Measurements from ENCODE around the gene CRYBG1.

CRYBG1 gene

DNA sequence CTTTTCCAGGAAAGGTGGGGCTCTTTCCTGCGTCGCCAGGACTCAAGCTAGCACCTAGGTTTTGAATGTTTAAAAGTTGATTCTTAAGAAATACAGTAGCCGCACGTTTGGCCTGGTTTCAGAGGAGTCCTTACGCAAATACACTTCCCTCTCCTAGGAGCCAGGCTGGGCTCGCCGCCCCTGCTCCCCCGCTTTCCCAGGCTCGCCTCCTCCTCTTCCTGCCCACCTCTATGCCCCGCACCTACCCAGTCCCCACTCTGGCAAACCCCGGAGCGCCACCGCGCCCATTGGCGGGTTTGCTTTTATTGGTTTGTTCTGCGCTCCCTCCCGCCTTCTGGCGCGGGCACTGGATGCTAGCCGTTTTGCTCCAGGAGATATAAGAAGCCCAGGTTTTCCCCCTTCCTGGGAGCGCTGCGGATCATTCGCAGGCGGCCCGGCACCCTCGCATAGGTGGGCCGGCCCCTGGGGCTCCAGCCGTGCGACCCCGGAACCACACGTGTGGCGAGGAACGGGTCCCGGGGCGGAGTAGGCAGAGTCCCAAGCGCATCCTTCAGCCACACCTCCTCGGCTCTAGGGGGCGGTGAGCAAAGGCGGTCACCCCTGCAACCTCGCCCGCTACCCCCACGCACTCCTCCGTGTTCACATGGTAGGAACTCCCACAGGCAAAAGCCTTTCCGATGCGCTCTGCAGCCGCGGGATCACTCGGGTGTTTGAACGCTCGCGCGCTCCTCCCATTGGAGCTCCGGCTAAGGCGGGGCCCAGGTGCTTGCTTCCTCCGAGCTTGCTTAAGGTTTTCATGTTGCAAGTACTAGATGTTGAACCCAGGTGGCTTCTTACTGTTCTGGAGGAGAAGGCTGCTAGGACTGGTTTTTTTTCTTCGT lies 149.8 kb downstream of the CRYBG1 start:
- no peak for TF ChIP-seq SIN3A (IDR thresholded peaks at IDR 0.05; ENCODE audit: borderline replicate concordance, insufficient read depth, low read length)
- TF ChIP-seq POLR2AphosphoS5 (IDR thresholded peaks at IDR 0.05; ENCODE audit: low read depth, low read length) = no peak
- TF ChIP-seq REST (IDR thresholded peaks at IDR 0.05; ENCODE audit: insufficient read depth in 1 of 2, low read depth in 2 of 2, low read length in 2 of 2) = no peak
- TF ChIP-seq TAF1 (IDR thresholded peaks at IDR 0.05; ENCODE audit: borderline replicate concordance, insufficient read depth, low read length) = no peak
- TF ChIP-seq FOXP2 (optimal IDR thresholded peaks at IDR 0.05; ENCODE audit: borderline replicate concordance, extremely low read depth, extremely low read length, insufficient read depth) = no peak

GRCh38 chr6:106511288-106512047 lies 151.0 kb downstream of the CRYBG1 start:
- no peak for TF ChIP-seq FOXP2 (optimal IDR thresholded peaks at IDR 0.05; ENCODE audit: borderline replicate concordance, extremely low read depth, extremely low read length, insufficient read depth)
- no peak for TF ChIP-seq REST (IDR thresholded peaks at IDR 0.05; ENCODE audit: insufficient read depth in 1 of 2, low read depth in 2 of 2, low read length in 2 of 2)
- TF ChIP-seq TAF1 (IDR thresholded peaks at IDR 0.05; ENCODE audit: borderline replicate concordance, insufficient read depth, low read length) = no peak
- TF ChIP-seq SIN3A (IDR thresholded peaks at IDR 0.05; ENCODE audit: borderline replicate concordance, insufficient read depth, low read length) = no peak
- TF ChIP-seq POLR2AphosphoS5 (IDR thresholded peaks at IDR 0.05; ENCODE audit: low read depth, low read length) = no peak

DNA sequence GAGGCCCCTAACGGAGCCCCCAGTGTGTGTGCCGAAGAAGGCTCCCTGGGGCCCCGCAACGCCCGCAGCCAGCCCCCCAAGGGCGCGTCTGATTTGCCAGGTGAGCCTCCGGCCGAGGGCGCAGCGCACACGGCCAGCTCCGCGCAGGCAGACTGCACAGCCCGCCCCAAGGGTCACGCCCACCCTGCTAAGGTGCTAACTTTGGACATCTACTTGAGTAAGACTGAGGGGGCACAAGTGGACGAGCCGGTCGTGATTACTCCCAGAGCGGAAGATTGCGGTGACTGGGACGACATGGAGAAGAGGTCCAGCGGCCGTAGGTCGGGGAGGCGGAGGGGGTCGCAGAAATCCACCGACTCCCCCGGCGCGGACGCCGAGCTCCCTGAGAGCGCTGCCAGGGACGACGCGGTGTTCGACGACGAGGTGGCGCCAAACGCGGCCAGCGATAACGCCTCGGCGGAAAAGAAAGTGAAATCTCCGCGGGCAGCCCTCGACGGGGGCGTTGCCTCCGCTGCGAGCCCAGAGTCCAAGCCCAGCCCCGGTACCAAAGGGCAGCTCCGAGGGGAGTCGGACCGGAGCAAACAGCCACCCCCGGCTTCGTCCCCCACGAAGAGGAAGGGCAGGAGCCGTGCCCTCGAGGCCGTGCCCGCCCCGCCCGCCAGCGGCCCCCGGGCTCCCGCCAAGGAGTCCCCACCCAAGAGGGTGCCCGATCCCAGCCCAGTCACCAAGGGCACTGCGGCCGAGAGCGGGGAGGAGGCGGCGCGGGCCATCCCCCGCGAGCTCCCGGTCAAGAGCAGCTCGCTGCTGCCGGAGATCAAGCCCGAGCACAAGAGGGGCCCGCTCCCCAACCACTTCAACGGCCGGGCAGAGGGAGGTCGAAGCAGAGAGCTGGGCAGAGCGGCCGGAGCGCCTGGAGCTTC lies 151.8 kb downstream of the CRYBG1 start:
- TF ChIP-seq TAF1 (IDR thresholded peaks at IDR 0.05; ENCODE audit: borderline replicate concordance, insufficient read depth, low read length) (no peak), POLR2AphosphoS5 (IDR thresholded peaks at IDR 0.05; ENCODE audit: low read depth, low read length) (no peak), FOXP2 (optimal IDR thresholded peaks at IDR 0.05; ENCODE audit: borderline replicate concordance, extremely low read depth, extremely low read length, insufficient read depth) (no peak), SIN3A (IDR thresholded peaks at IDR 0.05; ENCODE audit: borderline replicate concordance, insufficient read depth, low read length) (no peak), REST (IDR thresholded peaks at IDR 0.05; ENCODE audit: insufficient read depth in 1 of 2, low read depth in 2 of 2, low read length in 2 of 2) (no peak)

- TF ChIP-seq REST (IDR thresholded peaks at IDR 0.05; ENCODE audit: insufficient read depth in 1 of 2, low read depth in 2 of 2, low read length in 2 of 2) (no peak), POLR2AphosphoS5 (IDR thresholded peaks at IDR 0.05; ENCODE audit: low read depth, low read length) (no peak), TAF1 (IDR thresholded peaks at IDR 0.05; ENCODE audit: borderline replicate concordance, insufficient read depth, low read length) (no peak), SIN3A (IDR thresholded peaks at IDR 0.05; ENCODE audit: borderline replicate concordance, insufficient read depth, low read length) (no peak), FOXP2 (optimal IDR thresholded peaks at IDR 0.05; ENCODE audit: borderline replicate concordance, extremely low read depth, extremely low read length, insufficient read depth) (no peak)
Observed at GRCh38 chr6:106512968-106513574, 152.6 kb downstream of the CRYBG1 start.
